ENCODE data around the gene INPP4B. TPM values are rescaled to one million over a fixed set of nuclear protein-coding genes. Genes with fewer than 3 reads are reported as not detected.

The INPP4B gene
- total RNA-seq, 1 experiment from 2014 or later: 14.3 TPM

DNA sequence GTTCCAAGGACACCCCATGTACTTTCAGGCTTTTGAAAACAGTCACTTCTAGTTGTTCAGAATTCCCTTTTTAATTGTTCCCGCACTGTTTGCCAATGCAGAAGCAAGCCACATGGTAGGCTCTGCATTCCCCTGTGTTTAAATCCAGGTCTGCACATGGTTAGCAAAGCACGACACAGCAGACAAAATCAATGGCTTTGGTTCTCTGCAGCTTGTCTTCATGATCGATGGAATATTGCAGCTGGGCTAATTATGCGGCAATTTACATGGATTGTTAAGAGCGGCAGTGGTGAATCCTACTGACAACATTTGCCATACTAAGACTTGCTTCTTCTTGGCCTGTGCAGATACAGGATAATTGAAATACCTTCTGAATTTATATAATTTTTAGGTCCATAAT, 20.6 kb upstream of the INPP4B start:
- H3K4me2 ChIP-seq (ENCODE audit: low read length): no peak overlapping the region
- no peaks in the 10 kb centered on the region for H4K20me1 ChIP-seq (ENCODE audit: insufficient read depth)
- H3K36me3 ChIP-seq (ENCODE audit: control insufficient read depth in 1 of 2, insufficient read depth in 2 of 2, low read length in 2 of 2): no peaks in the 10 kb centered on the region
- CTCF ChIA-PET: no interaction called here
- H3K9me2 ChIP-seq (ENCODE audit: insufficient read depth): no peaks in the 10 kb centered on the region
- H3K9ac ChIP-seq (ENCODE audit: low read length): no peak overlapping the region
- TF ChIP-seq, protein P1, sequence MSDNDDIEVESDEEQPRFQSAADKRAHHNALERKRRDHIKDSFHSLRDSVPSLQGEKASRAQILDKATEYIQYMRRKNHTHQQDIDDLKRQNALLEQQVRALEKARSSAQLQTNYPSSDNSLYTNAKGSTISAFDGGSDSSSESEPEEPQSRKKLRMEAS (IDR thresholded peaks at IDR 0.05): no peak
- no peak for TF ChIP-seq JUND (IDR thresholded peaks at IDR 0.05)
- TF ChIP-seq SRF (IDR thresholded peaks at IDR 0.05; ENCODE audit: low read depth): no peak
- TF ChIP-seq, protein P2, sequence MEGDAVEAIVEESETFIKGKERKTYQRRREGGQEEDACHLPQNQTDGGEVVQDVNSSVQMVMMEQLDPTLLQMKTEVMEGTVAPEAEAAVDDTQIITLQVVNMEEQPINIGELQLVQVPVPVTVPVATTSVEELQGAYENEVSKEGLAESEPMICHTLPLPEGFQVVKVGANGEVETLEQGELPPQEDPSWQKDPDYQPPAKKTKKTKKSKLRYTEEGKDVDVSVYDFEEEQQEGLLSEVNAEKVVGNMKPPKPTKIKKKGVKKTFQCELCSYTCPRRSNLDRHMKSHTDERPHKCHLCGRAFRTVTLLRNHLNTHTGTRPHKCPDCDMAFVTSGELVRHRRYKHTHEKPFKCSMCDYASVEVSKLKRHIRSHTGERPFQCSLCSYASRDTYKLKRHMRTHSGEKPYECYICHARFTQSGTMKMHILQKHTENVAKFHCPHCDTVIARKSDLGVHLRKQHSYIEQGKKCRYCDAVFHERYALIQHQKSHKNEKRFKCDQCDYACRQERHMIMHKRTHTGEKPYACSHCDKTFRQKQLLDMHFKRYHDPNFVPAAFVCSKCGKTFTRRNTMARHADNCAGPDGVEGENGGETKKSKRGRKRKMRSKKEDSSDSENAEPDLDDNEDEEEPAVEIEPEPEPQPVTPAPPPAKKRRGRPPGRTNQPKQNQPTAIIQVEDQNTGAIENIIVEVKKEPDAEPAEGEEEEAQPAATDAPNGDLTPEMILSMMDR (IDR thresholded peaks at IDR 0.05 in 2 of 3, conservative IDR thresholded peaks at IDR 0.05 in 1 of 3; ENCODE audit: borderline replicate concordance in 1 of 3, insufficient read depth in 1 of 3, low read depth in 2 of 3, low read length in 2 of 3): no peak
- no peak for TF ChIP-seq TCF7L2 (IDR thresholded peaks at IDR 0.05; ENCODE audit: borderline replicate concordance, extremely low read depth, insufficient read depth, insufficient read length)
- TF ChIP-seq RAD21 (IDR thresholded peaks at IDR 0.05; ENCODE audit: low read depth): no peak
- no peak for TF ChIP-seq EZH2phosphoT487 (IDR thresholded peaks at IDR 0.05; ENCODE audit: borderline replicate concordance)
- no peak for TF ChIP-seq CEBPB (IDR thresholded peaks at IDR 0.05; ENCODE audit: low read depth)
- TF ChIP-seq EZH2 (IDR thresholded peaks at IDR 0.05): no peak
- TF ChIP-seq CBX3 (IDR thresholded peaks at IDR 0.05; ENCODE audit: low read depth): no peak
- TF ChIP-seq, protein P3, sequence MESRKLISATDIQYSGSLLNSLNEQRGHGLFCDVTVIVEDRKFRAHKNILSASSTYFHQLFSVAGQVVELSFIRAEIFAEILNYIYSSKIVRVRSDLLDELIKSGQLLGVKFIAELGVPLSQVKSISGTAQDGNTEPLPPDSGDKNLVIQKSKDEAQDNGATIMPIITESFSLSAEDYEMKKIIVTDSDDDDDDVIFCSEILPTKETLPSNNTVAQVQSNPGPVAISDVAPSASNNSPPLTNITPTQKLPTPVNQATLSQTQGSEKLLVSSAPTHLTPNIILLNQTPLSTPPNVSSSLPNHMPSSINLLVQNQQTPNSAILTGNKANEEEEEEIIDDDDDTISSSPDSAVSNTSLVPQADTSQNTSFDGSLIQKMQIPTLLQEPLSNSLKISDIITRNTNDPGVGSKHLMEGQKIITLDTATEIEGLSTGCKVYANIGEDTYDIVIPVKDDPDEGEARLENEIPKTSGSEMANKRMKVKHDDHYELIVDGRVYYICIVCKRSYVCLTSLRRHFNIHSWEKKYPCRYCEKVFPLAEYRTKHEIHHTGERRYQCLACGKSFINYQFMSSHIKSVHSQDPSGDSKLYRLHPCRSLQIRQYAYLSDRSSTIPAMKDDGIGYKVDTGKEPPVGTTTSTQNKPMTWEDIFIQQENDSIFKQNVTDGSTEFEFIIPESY (IDR thresholded peaks at IDR 0.05; ENCODE audit: extremely low read depth, insufficient replicate concordance, low read length): no peak
- TF ChIP-seq, protein P4, sequence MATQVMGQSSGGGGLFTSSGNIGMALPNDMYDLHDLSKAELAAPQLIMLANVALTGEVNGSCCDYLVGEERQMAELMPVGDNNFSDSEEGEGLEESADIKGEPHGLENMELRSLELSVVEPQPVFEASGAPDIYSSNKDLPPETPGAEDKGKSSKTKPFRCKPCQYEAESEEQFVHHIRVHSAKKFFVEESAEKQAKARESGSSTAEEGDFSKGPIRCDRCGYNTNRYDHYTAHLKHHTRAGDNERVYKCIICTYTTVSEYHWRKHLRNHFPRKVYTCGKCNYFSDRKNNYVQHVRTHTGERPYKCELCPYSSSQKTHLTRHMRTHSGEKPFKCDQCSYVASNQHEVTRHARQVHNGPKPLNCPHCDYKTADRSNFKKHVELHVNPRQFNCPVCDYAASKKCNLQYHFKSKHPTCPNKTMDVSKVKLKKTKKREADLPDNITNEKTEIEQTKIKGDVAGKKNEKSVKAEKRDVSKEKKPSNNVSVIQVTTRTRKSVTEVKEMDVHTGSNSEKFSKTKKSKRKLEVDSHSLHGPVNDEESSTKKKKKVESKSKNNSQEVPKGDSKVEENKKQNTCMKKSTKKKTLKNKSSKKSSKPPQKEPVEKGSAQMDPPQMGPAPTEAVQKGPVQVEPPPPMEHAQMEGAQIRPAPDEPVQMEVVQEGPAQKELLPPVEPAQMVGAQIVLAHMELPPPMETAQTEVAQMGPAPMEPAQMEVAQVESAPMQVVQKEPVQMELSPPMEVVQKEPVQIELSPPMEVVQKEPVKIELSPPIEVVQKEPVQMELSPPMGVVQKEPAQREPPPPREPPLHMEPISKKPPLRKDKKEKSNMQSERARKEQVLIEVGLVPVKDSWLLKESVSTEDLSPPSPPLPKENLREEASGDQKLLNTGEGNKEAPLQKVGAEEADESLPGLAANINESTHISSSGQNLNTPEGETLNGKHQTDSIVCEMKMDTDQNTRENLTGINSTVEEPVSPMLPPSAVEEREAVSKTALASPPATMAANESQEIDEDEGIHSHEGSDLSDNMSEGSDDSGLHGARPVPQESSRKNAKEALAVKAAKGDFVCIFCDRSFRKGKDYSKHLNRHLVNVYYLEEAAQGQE (IDR thresholded peaks at IDR 0.05; ENCODE audit: low read depth): no peak
- TF ChIP-seq POLR2AphosphoS5 (IDR thresholded peaks at IDR 0.05; ENCODE audit: low read depth, low read length): no peak
- H3K4me1 ChIP-seq (ENCODE audit: control insufficient read depth in 1 of 2, insufficient read depth in 2 of 2, low read length in 2 of 2): no peaks in the 10 kb centered on the region
- H3K79me2 ChIP-seq (ENCODE audit: insufficient read depth, low read length): no peaks in the 10 kb centered on the region
- DNase-seq (ENCODE audit: low read depth, low spot score) (no peak), ATAC-seq (no peak)
- H3K27ac ChIP-seq (ENCODE audit: low read depth, low read length): no peak overlapping the region
- no peaks in the 10 kb centered on the region for H3K27me3 ChIP-seq (ENCODE audit: insufficient read depth, low read length)
- intact Hi-C loops (cut with micrococcal nuclease): no loop called here
- no TSS peak for BruUV-seq (replicated peaks)
- POLR2A ChIA-PET: no interaction called here
- RAD21 ChIA-PET (ENCODE audit: low non-redundant PET in 1 of 2, low total read pairs in 2 of 2, uncharacterized antibody in 2 of 2, unreplicated experiment in 2 of 2): no interaction called here
- no peaks in the 10 kb centered on the region for H3K9me3 ChIP-seq (ENCODE audit: control insufficient read depth in 1 of 2, insufficient read depth in 1 of 2, low read depth in 1 of 2, low read length in 2 of 2)
- no peak overlapping the region for H2AFZ ChIP-seq (ENCODE audit: low read depth, low read length, poor library complexity, severe bottlenecking)
- no peak overlapping the region for H3K4me3 ChIP-seq (replicated peaks in 1 of 2; ENCODE audit: low read depth in 1 of 2, low read length in 2 of 2)
